Caco-2 (cell line): ENCODE measurements around the gene WWP2. TPM values are rescaled to one million over a fixed set of nuclear protein-coding genes. Genes with fewer than 3 reads are reported as not detected.
"Not testable (repeated sequence)": the region's sequence is repeated elsewhere in the genome, so short reads cannot be mapped to it uniquely, and the experiment has no call there.

Experiments used
- BruUV-seq: library from RNA; stranded (reverse); fragments of 400-500 nt; replicated peaks from 2 replicates; lab custom pipeline; 2021; lab: Mats Ljungman, UMichigan
- CTCF ChIA-PET: fragments of 300-600 bp; sonication (Branson Sonifier 250); formaldehyde crosslinking; loops from one replicate; lab custom pipeline; 2022; ENCODE audit warnings: antibody characterized with exemption; lab: Charles Lee
- POLR2A ChIA-PET: fragments of 300-600 bp; sonication (Branson Sonifier 250); formaldehyde crosslinking; loops from one replicate; lab custom pipeline; 2022; ENCODE audit warnings: antibody characterized with exemption; lab: Charles Lee
- DNase-seq, 2 experiments: peaks; one replicate each; pipeline versions ENCODE4 v3.0.0 to v3.0.0-alpha.2; 2020 to 2022
- H3K27me3 ChIP-seq: replicated peaks from 2 replicates; pipeline ENCODE4 v1.6.0; 2011; ENCODE audit warnings: low read length; ENCODE audit not compliant: control insufficient read depth, insufficient read depth
- H3K36me3 ChIP-seq: 2 replicates; pipeline ENCODE4 v1.5.1; 2011; ENCODE audit warnings: low read length; ENCODE audit not compliant: control insufficient read depth, insufficient read depth
- H3K4me1 ChIP-seq: fragments of 250-450 bp; sonication (Bioruptor Pico); 2 replicates; pipeline ENCODE4 v1.5.1; 2020; ENCODE audit warnings: mild to moderate bottlenecking
- H3K4me3 ChIP-seq: 2 replicates; pipeline ENCODE4 v1.5.1; 2011; ENCODE audit warnings: low read depth, mild to moderate bottlenecking, control low read depth, low read length
- H3K9me3 ChIP-seq: fragments of 250-450 bp; sonication (Bioruptor Pico); 2 replicates; pipeline ENCODE4 v1.5.1; 2020; ENCODE audit warnings: mild to moderate bottlenecking, moderate library complexity
- H3K27ac Mint-ChIP-seq: one replicate; pipeline ENCODE4 v1.8.0; 2022; ENCODE audit warnings: mixed read lengths; ENCODE audit not compliant: unreplicated experiment
- H3K27me3 Mint-ChIP-seq: one replicate; pipeline ENCODE4 v1.8.0; 2022; ENCODE audit warnings: mixed read lengths; ENCODE audit not compliant: insufficient read depth, unreplicated experiment
- H3K36me3 Mint-ChIP-seq: one replicate; pipeline ENCODE4 v1.8.0; 2022; ENCODE audit warnings: mild to moderate bottlenecking, mixed read lengths; ENCODE audit not compliant: insufficient read depth, unreplicated experiment
- H3K4me1 Mint-ChIP-seq: one replicate; pipeline ENCODE4 v1.8.0; 2022; ENCODE audit warnings: low read depth, mixed read lengths; ENCODE audit not compliant: unreplicated experiment
- H3K4me3 Mint-ChIP-seq: one replicate; pipeline ENCODE4 v1.8.0; 2022; ENCODE audit warnings: mild to moderate bottlenecking, moderate library complexity, mixed read lengths; ENCODE audit not compliant: unreplicated experiment
- H3K9me3 Mint-ChIP-seq: one replicate; pipeline ENCODE4 v1.8.0; 2022; ENCODE audit warnings: mixed read lengths; ENCODE audit not compliant: unreplicated experiment
- intact Hi-C: fragments of 100-400 bp; cut with micrococcal nuclease; formaldehyde crosslinking; loops from one replicate; pipeline ENCODE4 v1.10.0; 2022; ENCODE audit not compliant: unreplicated experiment
- microRNA-seq: library from miRNA; unstranded; fragments of <30 nt; microRNA quantifications from one replicate; pipeline ENCODE4 v1.2.0, GENCODE V29; 2022
- total RNA-seq: library from RNA; stranded (reverse); gene quantifications from 2 replicates; pipeline ENCODE4 v1.2.3, GENCODE V29; 2022

Gene WWP2
- total RNA-seq, 1 experiment from 2014 or later: 39.7 TPM

DNA sequence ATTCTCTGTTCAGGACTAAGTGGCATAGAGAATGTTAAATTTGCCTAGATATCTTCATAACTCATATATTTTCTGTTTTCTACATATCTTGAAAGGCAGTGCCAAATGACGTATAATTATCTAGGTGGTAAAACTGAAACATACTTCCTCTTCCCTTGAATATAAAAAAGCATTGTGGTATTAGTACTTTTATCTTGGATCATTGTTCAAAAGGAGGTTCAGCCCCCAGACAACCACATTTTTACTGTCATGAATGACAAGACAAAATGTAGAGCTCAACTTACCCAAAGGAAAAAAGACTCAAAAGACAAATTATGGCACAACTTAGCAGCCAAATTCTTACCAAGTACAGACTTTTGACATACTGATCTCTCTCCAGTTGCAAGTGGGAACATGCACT is 223.1 kb downstream of the WWP2 start:
- POLR2A ChIA-PET, H3K9me3 Mint-ChIP-seq, DNase-seq, H3K36me3 ChIP-seq, H3K27me3 ChIP-seq, H3K4me3 Mint-ChIP-seq, H3K9me3 ChIP-seq, H3K4me1 ChIP-seq, CTCF ChIA-PET, H3K4me3 ChIP-seq, intact Hi-C loops, H3K27me3 Mint-ChIP-seq, H3K27ac Mint-ChIP-seq, BruUV-seq, H3K4me1 Mint-ChIP-seq: not testable (repeated sequence)
- peaks cover 39% of the 10 kb centered on the region for H3K36me3 Mint-ChIP-seq

Small RNAs within 50 kb of the gene (microRNA-seq; reads per million reads assigned to microRNA genes)
- 1,144 reads per million, percentile 89 among the genes with 10 or more reads in this experiment for gene MIR140

Other genes with a start within 250 kb of the WWP2 start
- gene NFAT5, start 196.4 kb upstream of the WWP2 start, total RNA-seq: 87.6 and 89.8 TPM in 2 replicates
- gene NQO1, start 35.8 kb upstream of the WWP2 start, total RNA-seq: 96.2 and 119 TPM in 2 replicates
- gene NOB1, start 7.4 kb upstream of the WWP2 start, total RNA-seq: 115 and 120 TPM in 2 replicates
- 1.3 and 1.6 TPM in 2 replicates for gene CLEC18A, start 189.0 kb downstream of the WWP2 start, total RNA-seq